ENCODE measurements around the gene GLTPD2.
A peak's percentile ranks its signal among the peaks of the same experiment; 100 is the strongest.

GLTPD2 gene
- total RNA-seq: 0.09 to 0.69 (median 0.39) reads per million in 3 donors

GRCh38 chr17:4788807-4789700, at the start of gene GLTPD2:
GLTPD2 (plus strand) TSS chr17:4788964; CDS start chr17:4789012, 48 bp downstream.
- H3K27ac ChIP-seq (ENCODE audit: insufficient read depth, low read length, poor library complexity, severe bottlenecking): peak within 1 kb of the TSS; percentile 77
- peaks cover 15% of the 10 kb centered on the region for H3K27me3 ChIP-seq (replicated peaks; ENCODE audit: control insufficient read depth, insufficient read depth, low read length, poor library complexity, severe bottlenecking)
- H3K9me3 ChIP-seq (ENCODE audit: control insufficient read depth, low read length): no peaks in the 10 kb centered on the region
- DNase-seq: no peak
- H3K4me3 ChIP-seq (ENCODE audit: insufficient read depth, low read depth, low read length, poor library complexity, severe bottlenecking): peak within 1 kb of the TSS; percentile 62
- H3K36me3 ChIP-seq (ENCODE audit: control insufficient read depth, insufficient read depth, low read length): no peaks in the 10 kb centered on the region
- peaks cover 20% of the 10 kb centered on the region for H3K4me1 ChIP-seq (ENCODE audit: control insufficient read depth, insufficient read depth, low read length, poor library complexity, severe bottlenecking)

DNA sequence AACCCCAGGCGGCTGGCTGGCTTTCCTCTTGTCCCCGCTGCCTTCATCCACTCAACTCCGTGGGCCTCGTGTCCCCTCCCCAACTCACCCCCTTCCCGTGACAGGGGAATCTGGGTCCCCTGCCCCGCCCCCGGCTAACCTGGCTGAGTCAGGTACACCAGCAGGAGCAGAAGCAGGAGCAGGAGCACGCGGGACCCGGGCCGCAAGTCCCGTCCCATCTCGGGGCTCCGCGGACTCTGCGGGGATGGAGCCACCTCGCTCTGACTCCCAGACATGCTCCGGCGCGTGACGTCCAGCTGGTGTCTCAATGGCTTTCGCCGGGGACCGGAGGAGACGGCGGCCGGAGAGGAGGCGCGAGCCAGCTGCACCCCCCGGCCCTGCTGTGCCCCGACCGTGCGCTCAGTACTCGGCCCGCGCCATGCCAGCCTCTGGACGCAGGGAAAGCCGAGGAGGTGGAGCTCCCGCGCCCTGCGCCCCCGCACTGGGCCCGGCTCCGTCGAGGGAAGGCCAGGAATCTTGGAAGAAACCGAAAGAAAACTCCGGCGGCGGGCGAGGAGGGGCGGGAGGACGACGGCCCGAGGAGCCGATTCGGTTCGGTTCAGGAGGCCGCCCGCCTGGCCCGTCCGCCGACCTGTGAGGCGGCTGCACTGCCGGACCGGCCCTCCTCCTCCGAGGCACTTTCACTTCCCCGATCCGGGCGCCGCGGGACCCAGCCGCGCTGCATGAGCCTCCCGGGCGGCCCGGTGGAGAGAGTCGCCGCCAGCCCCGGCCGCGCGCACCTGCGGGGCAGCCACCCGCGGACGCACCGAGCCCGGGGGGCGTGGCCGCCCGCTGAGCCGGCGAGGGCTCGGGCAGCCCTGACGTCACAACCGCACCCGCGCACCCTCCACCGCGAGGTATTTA, 49.4 kb upstream of the GLTPD2 start, which contains the start of the genes CXCL16 and ZMYND15:
TSS of gene CXCL16 (minus strand) at position 807 of the 903 bp plus-strand sequence. CDS start at position 218, 589 bp downstream.
TSS of gene ZMYND15 (plus strand) at position 712 of the 903 bp plus-strand sequence. CDS start 716 bp downstream, outside the sequence.
- Histone ChIP-seq H3K4me3 (ENCODE audit: insufficient read depth, low read depth, low read length, poor library complexity, severe bottlenecking) (peak within 1 kb of the TSS; percentile 84), H3K9me3 (ENCODE audit: control insufficient read depth, low read length) (no peaks in the 10 kb centered on the region), H3K36me3 (ENCODE audit: control insufficient read depth, insufficient read depth, low read length) (no peaks in the 10 kb centered on the region), H3K27me3 (replicated peaks; ENCODE audit: control insufficient read depth, insufficient read depth, low read length, poor library complexity, severe bottlenecking) (peaks cover 4% of the 10 kb centered on the region), H3K4me1 (ENCODE audit: control insufficient read depth, insufficient read depth, low read length, poor library complexity, severe bottlenecking) (peaks cover 5% of the 10 kb centered on the region), H3K27ac (ENCODE audit: insufficient read depth, low read length, poor library complexity, severe bottlenecking) (peak within 1 kb of the TSS; percentile 48)
- peak; percentile 54 to 65 (median 61) for DNase-seq

- Histone ChIP-seq H3K36me3 (ENCODE audit: control insufficient read depth, insufficient read depth, low read length) (no peaks in the 10 kb centered on the region), H3K4me3 (ENCODE audit: insufficient read depth, low read depth, low read length, poor library complexity, severe bottlenecking) (peak overlapping the region; percentile 84), H3K4me1 (ENCODE audit: control insufficient read depth, insufficient read depth, low read length, poor library complexity, severe bottlenecking) (peaks cover 5% of the 10 kb centered on the region), H3K9me3 (ENCODE audit: control insufficient read depth, low read length) (no peaks in the 10 kb centered on the region), H3K27me3 (replicated peaks; ENCODE audit: control insufficient read depth, insufficient read depth, low read length, poor library complexity, severe bottlenecking) (peaks cover 4% of the 10 kb centered on the region), H3K27ac (ENCODE audit: insufficient read depth, low read length, poor library complexity, severe bottlenecking) (peak overlapping the region; percentile 48)
- DNase-seq: no peak
Observed at GRCh38 chr17:4740025-4740351, 48.8 kb upstream of the GLTPD2 start.

- DNase-seq: no peak
- Histone ChIP-seq H3K27ac (ENCODE audit: insufficient read depth, low read length, poor library complexity, severe bottlenecking) (no peak overlapping the region), H3K36me3 (ENCODE audit: control insufficient read depth, insufficient read depth, low read length) (no peaks in the 10 kb centered on the region), H3K9me3 (ENCODE audit: control insufficient read depth, low read length) (no peaks in the 10 kb centered on the region), H3K27me3 (replicated peaks; ENCODE audit: control insufficient read depth, insufficient read depth, low read length, poor library complexity, severe bottlenecking) (peaks cover 4% of the 10 kb centered on the region), H3K4me1 (ENCODE audit: control insufficient read depth, insufficient read depth, low read length, poor library complexity, severe bottlenecking) (peaks cover 5% of the 10 kb centered on the region), H3K4me3 (ENCODE audit: insufficient read depth, low read depth, low read length, poor library complexity, severe bottlenecking) (no peak overlapping the region)
Observed at GRCh38 chr17:4740584-4740983, 48.2 kb upstream of the GLTPD2 start.

- Histone ChIP-seq H3K27me3 (replicated peaks; ENCODE audit: control insufficient read depth, insufficient read depth, low read length, poor library complexity, severe bottlenecking) (peaks cover 4% of the 10 kb centered on the region), H3K27ac (ENCODE audit: insufficient read depth, low read length, poor library complexity, severe bottlenecking) (no peak overlapping the region), H3K9me3 (ENCODE audit: control insufficient read depth, low read length) (no peaks in the 10 kb centered on the region), H3K4me3 (ENCODE audit: insufficient read depth, low read depth, low read length, poor library complexity, severe bottlenecking) (no peak overlapping the region), H3K36me3 (ENCODE audit: control insufficient read depth, insufficient read depth, low read length) (no peaks in the 10 kb centered on the region), H3K4me1 (ENCODE audit: control insufficient read depth, insufficient read depth, low read length, poor library complexity, severe bottlenecking) (peaks cover 5% of the 10 kb centered on the region)
- DNase-seq: no peak
Observed at GRCh38 chr17:4741544-4741943, 47.2 kb upstream of the GLTPD2 start.

GRCh38 chr17:4742133-4742532, 46.6 kb upstream of the GLTPD2 start:
- no peaks in the 10 kb centered on the region for H3K36me3 ChIP-seq (ENCODE audit: control insufficient read depth, insufficient read depth, low read length)
- peaks cover 4% of the 10 kb centered on the region for H3K27me3 ChIP-seq (replicated peaks; ENCODE audit: control insufficient read depth, insufficient read depth, low read length, poor library complexity, severe bottlenecking)
- no peak overlapping the region for H3K4me3 ChIP-seq (ENCODE audit: insufficient read depth, low read depth, low read length, poor library complexity, severe bottlenecking)
- DNase-seq: no peak
- H3K27ac ChIP-seq (ENCODE audit: insufficient read depth, low read length, poor library complexity, severe bottlenecking): no peak overlapping the region
- peaks cover 5% of the 10 kb centered on the region for H3K4me1 ChIP-seq (ENCODE audit: control insufficient read depth, insufficient read depth, low read length, poor library complexity, severe bottlenecking)
- H3K9me3 ChIP-seq (ENCODE audit: control insufficient read depth, low read length): no peaks in the 10 kb centered on the region

- peaks cover 4% of the 10 kb centered on the region for H3K27me3 ChIP-seq (replicated peaks; ENCODE audit: control insufficient read depth, insufficient read depth, low read length, poor library complexity, severe bottlenecking)
- H3K9me3 ChIP-seq (ENCODE audit: control insufficient read depth, low read length): no peaks in the 10 kb centered on the region
Observed at GRCh38 chr17:4742629-4743028, 46.1 kb upstream of the GLTPD2 start.

DNA sequence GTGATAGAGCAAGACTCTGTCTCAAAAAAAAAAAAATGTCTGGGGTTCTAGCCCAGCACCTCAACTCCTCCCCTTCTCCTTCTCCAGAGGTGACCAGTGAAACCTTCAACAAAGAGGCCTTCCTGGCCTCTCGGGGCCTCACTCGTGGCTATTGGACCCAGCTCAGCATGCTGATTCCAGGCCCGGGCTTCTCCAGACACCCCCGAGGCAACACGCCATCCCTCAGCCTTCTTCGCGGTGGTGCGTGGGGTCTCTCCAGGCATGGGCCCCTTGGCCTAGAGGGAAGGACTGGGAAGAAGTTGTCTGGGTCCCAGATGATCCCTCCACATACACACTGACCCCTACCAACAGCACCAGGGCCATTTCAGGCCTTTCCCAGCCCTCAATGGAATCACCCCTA, 45.5 kb upstream of the GLTPD2 start:
- no peak for DNase-seq
- Histone ChIP-seq H3K4me3 (ENCODE audit: insufficient read depth, low read depth, low read length, poor library complexity, severe bottlenecking) (no peak overlapping the region), H3K27ac (ENCODE audit: insufficient read depth, low read length, poor library complexity, severe bottlenecking) (no peak overlapping the region), H3K36me3 (ENCODE audit: control insufficient read depth, insufficient read depth, low read length) (no peaks in the 10 kb centered on the region), H3K27me3 (replicated peaks; ENCODE audit: control insufficient read depth, insufficient read depth, low read length, poor library complexity, severe bottlenecking) (peaks cover 4% of the 10 kb centered on the region), H3K9me3 (ENCODE audit: control insufficient read depth, low read length) (no peaks in the 10 kb centered on the region), H3K4me1 (ENCODE audit: control insufficient read depth, insufficient read depth, low read length, poor library complexity, severe bottlenecking) (peaks cover 5% of the 10 kb centered on the region)

More at GRCh38 chr17:4742629-4743028, 46.1 kb upstream of the GLTPD2 start:
- Histone ChIP-seq H3K4me1 (ENCODE audit: control insufficient read depth, insufficient read depth, low read length, poor library complexity, severe bottlenecking) (peaks cover 5% of the 10 kb centered on the region), H3K4me3 (ENCODE audit: insufficient read depth, low read depth, low read length, poor library complexity, severe bottlenecking) (no peak overlapping the region), H3K36me3 (ENCODE audit: control insufficient read depth, insufficient read depth, low read length) (no peaks in the 10 kb centered on the region), H3K27ac (ENCODE audit: insufficient read depth, low read length, poor library complexity, severe bottlenecking) (no peak overlapping the region)
- no peak for DNase-seq

GRCh38 chr17:4743898-4744297, 44.9 kb upstream of the GLTPD2 start:
- no peak for DNase-seq
- Histone ChIP-seq H3K9me3 (ENCODE audit: control insufficient read depth, low read length) (no peaks in the 10 kb centered on the region), H3K27me3 (replicated peaks; ENCODE audit: control insufficient read depth, insufficient read depth, low read length, poor library complexity, severe bottlenecking) (peaks cover 4% of the 10 kb centered on the region), H3K27ac (ENCODE audit: insufficient read depth, low read length, poor library complexity, severe bottlenecking) (no peak overlapping the region), H3K4me1 (ENCODE audit: control insufficient read depth, insufficient read depth, low read length, poor library complexity, severe bottlenecking) (peaks cover 8% of the 10 kb centered on the region), H3K4me3 (ENCODE audit: insufficient read depth, low read depth, low read length, poor library complexity, severe bottlenecking) (no peak overlapping the region), H3K36me3 (ENCODE audit: control insufficient read depth, insufficient read depth, low read length) (no peaks in the 10 kb centered on the region)

Data from effector memory CD4-positive, alpha-beta T cell (primary cell).